Medulla oblongata (tissue), 1 donor: ENCODE results near the gene SLC44A3.
A peak's percentile ranks its signal among the peaks of the same experiment; 100 is the strongest.

Source experiments
- DNase-seq: peaks from one replicate; pipeline ENCODE4 v3.0.0-alpha.2; 2015; ENCODE audit errors: extremely low spot score

The SLC44A3 gene

GRCh38 chr1:94801919-94802546, 18.1 kb upstream of the SLC44A3 start:
- peak; percentile 82 for DNase-seq

DNA sequence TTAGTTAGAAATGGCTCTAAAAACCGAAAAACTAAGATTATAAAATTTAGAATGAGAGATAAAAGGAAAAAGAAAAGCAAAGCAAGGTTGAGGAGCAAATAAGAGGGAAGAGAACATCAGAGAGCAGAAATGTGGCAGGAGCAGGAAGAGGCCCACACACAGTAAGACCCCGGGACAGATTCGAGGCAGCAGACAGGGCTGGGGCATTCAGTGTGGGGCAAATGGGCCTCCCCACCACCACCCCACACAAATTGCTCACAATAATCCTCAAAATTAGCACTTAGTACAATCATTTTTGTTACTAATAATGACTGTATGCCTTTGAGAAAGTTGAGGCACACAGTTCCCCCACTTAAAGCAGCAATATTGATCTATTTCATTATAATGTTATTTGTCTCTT, 17.1 kb upstream of the SLC44A3 start:
- peak; percentile 16 for DNase-seq

GRCh38 chr1:94803517-94804441, 16.4 kb upstream of the SLC44A3 start:
- DNase-seq, result peak; percentile 83

DNA sequence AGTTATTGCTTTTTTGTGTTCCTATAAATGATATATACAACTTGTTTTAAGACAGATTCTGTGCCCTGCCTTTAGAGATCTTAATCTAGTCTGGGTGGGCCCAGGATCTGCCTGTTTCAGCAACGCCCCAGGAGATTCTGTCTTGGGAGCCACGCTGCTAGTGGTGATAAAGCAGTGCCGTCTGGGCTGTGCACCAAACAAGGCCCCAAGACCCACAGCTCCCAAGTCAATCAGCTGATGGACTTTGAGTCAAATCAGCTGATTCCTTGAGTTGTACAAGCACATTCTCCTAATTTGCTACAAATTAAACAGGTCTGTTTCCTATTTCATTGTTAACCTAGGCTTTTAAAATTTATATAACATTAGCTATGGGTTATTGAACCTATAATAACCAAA, 15.7 kb upstream of the SLC44A3 start:
- DNase-seq, result peak; percentile 53

DNA sequence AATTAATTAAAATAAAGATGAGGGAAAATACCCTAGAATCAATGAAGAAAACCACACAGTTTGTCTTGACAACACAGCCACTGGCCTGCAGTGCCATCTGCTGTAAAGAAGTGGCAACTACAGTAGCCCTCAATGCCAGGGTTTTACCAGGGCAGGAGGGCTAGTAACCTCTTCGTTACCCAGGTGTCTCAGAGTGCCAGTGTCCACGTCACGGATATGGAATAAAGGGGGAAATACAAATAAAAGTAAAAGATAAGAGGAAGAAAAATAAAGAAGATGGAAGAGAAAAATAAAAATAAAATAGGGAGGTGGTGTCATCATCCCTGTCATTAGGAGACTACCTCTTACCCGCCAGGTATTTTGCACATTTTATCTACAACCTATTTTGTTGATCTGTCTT, 14.2 kb upstream of the SLC44A3 start:
- peak; percentile 79 for DNase-seq

DNA sequence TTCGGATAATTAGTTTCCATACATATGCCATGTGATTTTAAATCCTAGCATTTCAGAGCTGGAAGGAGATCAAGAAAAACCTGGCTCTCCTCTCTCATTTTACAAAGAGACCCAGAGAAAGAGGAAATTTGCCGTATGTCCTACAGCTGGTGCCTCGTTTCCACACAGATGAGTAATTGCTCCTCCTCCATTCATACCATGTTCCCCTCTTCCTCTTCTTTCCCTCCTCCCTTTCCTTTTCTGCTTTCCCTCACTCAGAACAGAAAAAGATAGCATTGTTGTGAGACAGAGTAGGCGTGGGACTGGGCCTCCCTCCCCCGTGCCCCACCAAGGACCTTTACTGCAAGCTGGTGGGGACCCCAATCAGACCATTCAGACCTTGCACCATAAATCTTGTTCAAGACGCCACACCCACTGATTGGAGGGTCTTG, 13.7 kb upstream of the SLC44A3 start:
- DNase-seq, result no peak

GRCh38 chr1:94807742-94808491, 12.2 kb upstream of the SLC44A3 start:
- no peak for DNase-seq

- no peak for DNase-seq
Measured at GRCh38 chr1:94808669-94809068, 11.5 kb upstream of the SLC44A3 start.

- no peak for DNase-seq
Measured at GRCh38 chr1:94812985-94813384, 7.2 kb upstream of the SLC44A3 start.

- no peak for DNase-seq
Measured at GRCh38 chr1:94816030-94816429, 4.1 kb upstream of the SLC44A3 start.

- no peak for DNase-seq
Measured at GRCh38 chr1:94817712-94818111, 2.4 kb upstream of the SLC44A3 start.

DNA sequence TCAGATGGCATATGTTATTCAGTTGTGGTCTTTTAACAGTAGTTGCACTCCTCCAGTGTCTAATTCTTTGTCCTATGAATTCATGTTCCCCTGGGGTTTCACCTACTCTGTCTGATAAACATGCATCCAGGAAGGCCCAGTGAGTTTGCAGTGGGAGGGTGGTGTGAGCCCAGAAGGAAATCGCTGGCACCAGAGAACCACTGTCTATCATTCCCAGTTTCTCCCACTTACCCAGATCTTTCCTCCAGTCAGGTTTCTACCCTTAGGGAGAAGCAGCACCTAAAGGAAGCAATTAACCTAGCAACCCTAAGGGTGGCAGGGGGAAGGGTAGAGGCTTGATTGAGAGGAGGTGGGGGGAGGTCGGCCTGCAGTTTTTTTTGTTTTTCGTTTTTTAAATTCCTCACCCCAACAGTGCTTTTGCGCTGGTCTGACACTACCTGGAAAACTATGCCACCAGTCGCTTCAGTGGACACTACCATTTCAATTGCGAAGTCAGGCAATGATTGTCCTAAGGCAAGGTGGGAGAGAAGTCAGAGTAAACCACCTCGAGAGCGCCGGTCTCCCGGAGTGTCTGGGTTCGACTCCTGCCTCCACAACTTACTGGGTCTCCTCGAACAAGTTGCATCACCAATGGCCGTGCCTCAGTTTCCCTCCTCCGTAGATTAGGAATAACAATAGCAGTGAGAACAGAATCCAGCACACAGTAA, 766 bp upstream of the SLC44A3 start:
- DNase-seq, result no peak

DNA sequence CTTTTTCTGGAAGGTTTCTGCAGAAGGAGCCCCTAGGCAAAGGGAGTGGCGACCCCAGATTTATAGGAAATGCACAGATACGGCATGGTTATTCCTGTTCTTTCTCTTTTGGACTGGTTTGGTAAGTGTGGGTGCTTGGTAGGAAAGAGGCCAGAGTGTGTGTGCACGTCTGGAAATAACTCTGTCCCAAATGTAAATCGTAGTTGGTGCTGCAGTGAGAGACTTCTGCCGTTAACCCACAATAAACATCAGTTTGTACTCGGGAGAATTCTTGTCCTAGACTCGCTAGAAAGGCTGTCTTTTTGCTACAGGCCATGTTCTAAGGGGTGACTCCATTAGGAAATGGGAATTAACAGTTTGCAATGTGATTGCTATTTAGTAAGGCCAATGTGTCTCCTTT, 779 bp downstream of the SLC44A3 start:
- no peak for DNase-seq

DNA sequence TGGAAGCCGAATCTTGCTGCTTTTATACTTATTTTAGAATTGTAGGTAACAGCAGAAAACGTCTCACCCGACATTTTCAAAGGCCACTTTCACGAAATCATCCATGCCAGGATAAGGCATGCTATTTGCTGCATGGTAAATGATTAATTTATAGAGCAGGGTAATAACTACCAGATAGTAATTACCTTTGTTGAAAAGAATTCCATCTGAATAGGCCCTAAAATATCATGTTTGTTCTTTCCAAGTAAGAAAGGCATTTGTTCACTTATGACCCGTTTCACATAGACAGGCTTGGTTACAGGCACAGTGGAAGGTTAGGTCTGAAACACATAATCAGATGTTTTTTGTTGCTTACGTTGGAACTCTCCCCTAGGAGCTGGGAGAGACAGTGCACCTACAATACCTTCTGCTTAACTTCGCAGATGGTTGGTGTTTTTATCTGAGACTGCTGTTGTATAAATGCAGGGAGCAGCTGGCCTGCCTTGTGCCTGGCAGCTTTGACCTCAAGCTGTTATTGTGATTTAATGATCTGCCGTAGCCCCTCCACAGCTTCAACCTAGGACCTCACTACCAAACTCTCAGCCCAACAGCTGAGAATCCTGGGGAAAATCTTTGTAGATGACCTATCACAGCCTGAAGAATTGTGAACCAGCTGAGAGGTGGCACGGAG, 1.6 kb downstream of the SLC44A3 start:
- no peak for DNase-seq

DNA sequence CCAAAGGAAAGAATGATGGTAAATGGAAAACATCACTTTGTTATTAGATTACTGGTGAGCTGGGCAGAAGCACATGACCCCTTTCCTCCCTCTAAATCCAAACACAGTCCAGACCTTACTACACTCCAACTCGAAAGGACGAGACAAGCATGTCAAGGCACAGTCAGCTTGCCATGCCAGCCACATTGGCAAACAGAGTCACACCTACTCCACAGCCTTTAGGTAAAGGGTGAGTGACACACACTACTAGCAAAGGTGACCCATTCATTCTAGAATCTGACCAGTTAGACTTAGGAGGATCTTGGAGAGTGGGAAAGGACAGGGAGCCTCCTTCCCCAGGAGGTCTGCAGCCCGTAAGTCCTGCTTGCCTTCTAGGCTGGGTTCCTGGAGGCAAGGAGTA, 3.0 kb downstream of the SLC44A3 start:
- no peak for DNase-seq

DNA sequence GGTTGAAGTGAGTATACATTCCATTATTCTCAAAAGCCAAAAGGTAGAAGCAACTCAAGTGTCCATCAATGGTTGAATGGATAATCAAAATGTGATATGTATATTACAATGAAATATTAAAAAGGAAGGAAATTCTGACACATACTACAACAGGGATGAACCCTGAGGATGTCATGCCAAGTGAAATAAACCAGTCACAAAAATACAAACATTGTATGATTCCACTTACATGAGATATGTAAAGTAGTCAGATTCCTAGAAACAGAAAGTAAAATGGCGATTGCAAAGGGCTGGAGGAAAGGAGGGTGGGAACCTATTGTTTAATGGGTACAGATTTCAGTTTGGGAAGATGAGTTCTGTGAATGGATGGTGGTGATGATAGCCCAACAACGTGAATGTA, 5.8 kb downstream of the SLC44A3 start:
- DNase-seq, result no peak

GRCh38 chr1:94827434-94827833, 7.3 kb downstream of the SLC44A3 start:
- no peak for DNase-seq

GRCh38 chr1:94828251-94828650, 8.1 kb downstream of the SLC44A3 start:
- DNase-seq, result no peak

GRCh38 chr1:94831641-94832040, 11.5 kb downstream of the SLC44A3 start:
- DNase-seq, result peak; percentile 27

DNA sequence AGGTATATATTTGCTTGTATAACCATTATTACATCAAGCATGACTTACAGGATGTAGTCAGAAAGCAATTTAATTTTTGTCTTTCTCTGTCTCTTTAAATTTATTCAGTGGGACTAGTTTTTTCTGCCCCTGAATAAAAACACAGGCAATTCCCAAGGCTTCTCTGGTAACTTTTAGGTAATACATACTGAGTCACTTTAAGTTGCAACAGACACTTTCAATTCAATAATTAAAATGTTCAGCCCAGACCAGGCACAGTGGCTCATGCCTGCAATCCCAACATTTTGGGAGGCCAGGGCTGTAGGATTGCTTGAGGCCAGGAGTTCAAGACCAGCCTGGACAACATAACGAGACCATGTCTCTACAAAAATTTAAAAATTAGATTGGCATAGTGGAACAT, 12.3 kb downstream of the SLC44A3 start:
- no peak for DNase-seq

GRCh38 chr1:94832931-94833585, 12.9 kb downstream of the SLC44A3 start:
- DNase-seq, result no peak
